Measurements from ENCODE around the gene UNC5A. TPM values are rescaled to one million over a fixed set of nuclear protein-coding genes. Genes with fewer than 3 reads are reported as not detected.

UNC5A gene
- total and polyA plus RNA-seq, 4 donors, result not detected

DNA sequence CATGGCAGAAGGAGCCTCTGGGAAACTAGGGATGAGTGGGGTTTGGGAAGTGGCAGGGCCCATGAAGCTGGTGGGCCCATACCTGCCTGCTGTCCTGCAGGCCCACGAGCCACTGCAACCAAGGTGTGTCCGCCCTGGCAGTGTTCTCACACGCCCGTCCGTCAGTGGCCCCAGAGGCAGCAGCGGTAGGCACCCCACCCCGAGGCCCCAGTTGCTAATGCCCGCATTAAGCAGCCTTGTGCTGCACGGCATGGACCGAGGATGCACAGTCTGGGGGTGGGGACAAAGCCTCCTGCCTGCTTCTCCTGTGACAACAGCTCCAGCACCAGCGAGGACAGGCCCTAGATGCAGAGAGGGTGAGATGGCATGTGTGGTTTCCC is 47.5 kb downstream of the UNC5A start:
- Histone ChIP-seq H3K4me1 (ENCODE audit: control insufficient read depth in 1 of 2, insufficient read depth in 2 of 2, low read length in 2 of 2) (no peaks in the 10 kb centered on the region), H3K36me3 (ENCODE audit: control insufficient read depth in 1 of 2, insufficient read depth in 2 of 2, low read length in 1 of 2) (no peaks in the 10 kb centered on the region), H3K4me3 (ENCODE audit: low read length in 2 of 2) (no peak overlapping the region), H3K27ac (ENCODE audit: low read depth in 1 of 2, low read length in 2 of 2) (no peak overlapping the region), H3K27me3 (ENCODE audit: control insufficient read depth in 1 of 2, insufficient read depth in 2 of 2, low read length in 1 of 2) (no peaks in the 10 kb centered on the region), H3K9me3 (ENCODE audit: control insufficient read depth, low read length) (no peaks in the 10 kb centered on the region)
- no peak for ATAC-seq (ENCODE audit: low FRiP score)
- 76 to 80% methylated on average over 11 of the region's 11 CpGs for WGBS, 2 donors
- intact Hi-C loops (cut with DNase I), result no loop called here
- DNase-seq, result no peak

DNA sequence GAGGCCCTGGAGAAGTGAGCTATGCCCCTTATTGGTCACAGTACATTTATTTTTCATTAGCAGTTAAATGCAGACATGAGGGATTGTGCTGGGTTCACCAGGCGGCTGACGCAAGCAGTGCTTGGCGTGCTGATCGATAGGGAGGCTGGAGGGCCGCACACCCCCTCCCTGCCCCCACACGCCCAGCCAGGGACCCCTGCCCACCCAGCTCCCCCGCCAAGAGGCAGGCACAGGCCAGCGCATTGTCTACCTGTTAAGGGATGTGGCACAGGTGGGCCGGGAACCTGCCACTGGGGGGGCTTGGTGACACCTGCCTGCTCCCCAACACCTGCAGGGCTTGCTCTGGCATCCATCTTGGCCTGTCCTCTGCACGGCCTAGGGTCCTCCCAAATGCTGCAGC is 49.6 kb downstream of the UNC5A start:
- WGBS, 2 donors, result 61 to 75% methylated on average over 8 to 10 of the region's 10 CpGs
- no peaks in the 10 kb centered on the region for H3K27me3 ChIP-seq (ENCODE audit: control insufficient read depth in 1 of 2, insufficient read depth in 2 of 2, low read length in 1 of 2)
- no peaks in the 10 kb centered on the region for H3K4me1 ChIP-seq (ENCODE audit: control insufficient read depth in 1 of 2, insufficient read depth in 2 of 2, low read length in 2 of 2)
- no peak for ATAC-seq (ENCODE audit: low FRiP score)
- no peak overlapping the region for H3K4me3 ChIP-seq (ENCODE audit: low read length in 2 of 2)
- no peaks in the 10 kb centered on the region for H3K36me3 ChIP-seq (ENCODE audit: control insufficient read depth in 1 of 2, insufficient read depth in 2 of 2, low read length in 1 of 2)
- intact Hi-C loops (cut with DNase I), result no loop called here
- H3K27ac ChIP-seq (ENCODE audit: low read depth in 1 of 2, low read length in 2 of 2), result no peak overlapping the region
- DNase-seq, result no peak
- H3K9me3 ChIP-seq (ENCODE audit: control insufficient read depth, low read length), result no peaks in the 10 kb centered on the region

DNA sequence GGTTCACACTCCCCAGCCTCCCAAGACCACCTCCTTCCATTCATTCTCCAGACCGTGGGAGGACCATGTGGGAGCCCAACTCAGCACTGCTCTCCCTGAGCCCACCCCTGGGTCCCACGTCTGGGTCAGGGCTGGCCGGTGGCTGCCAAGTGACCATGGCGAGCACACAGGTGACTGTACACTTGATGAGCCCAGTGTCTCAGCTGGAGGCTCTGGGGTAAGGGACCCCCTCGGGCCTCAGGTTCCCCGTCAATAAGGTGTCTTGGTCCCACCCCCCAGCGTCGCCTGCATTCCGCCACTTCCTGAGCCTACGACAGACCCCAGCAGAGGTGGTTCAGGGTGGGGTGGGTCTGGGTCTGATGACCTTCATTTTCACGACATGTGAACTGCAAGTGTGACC is 50.0 kb downstream of the UNC5A start:
- H3K27ac ChIP-seq (ENCODE audit: low read depth in 1 of 2, low read length in 2 of 2), result no peak overlapping the region
- ATAC-seq (ENCODE audit: low FRiP score) (no peak), DNase-seq (no peak)
- no peaks in the 10 kb centered on the region for H3K27me3 ChIP-seq (ENCODE audit: control insufficient read depth in 1 of 2, insufficient read depth in 2 of 2, low read length in 1 of 2)
- no peaks in the 10 kb centered on the region for H3K9me3 ChIP-seq (ENCODE audit: control insufficient read depth, low read length)
- intact Hi-C loops (cut with DNase I), result no loop called here
- no peaks in the 10 kb centered on the region for H3K36me3 ChIP-seq (ENCODE audit: control insufficient read depth in 1 of 2, insufficient read depth in 2 of 2, low read length in 1 of 2)
- no peak overlapping the region for H3K4me3 ChIP-seq (ENCODE audit: low read length in 2 of 2)
- 65 to 68% methylated on average over 11 of the region's 11 CpGs for WGBS, 2 donors
- H3K4me1 ChIP-seq (ENCODE audit: control insufficient read depth in 1 of 2, insufficient read depth in 2 of 2, low read length in 2 of 2), result no peaks in the 10 kb centered on the region

DNA sequence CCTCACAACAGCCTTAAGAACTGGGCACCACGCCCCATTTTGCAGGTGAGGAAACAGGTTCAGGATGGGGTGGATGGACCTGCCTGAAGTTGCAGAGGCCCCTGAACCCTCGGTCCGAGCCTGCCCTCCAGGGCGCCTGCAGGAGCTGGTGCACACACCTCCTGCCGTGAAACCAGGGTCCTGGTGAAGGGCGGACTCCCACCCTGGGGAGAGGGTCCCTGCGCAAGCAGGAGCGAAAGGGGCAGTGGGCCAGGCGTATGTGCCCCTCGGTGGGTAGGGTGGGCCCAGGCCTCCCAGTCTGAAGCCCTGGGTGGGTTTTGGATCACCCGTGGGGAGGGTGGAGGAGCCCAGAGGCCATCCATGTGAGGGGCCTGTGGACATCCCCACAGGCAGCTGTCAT is 50.9 kb downstream of the UNC5A start:
- H3K9me3 ChIP-seq (ENCODE audit: control insufficient read depth, low read length), result no peaks in the 10 kb centered on the region
- DNase-seq (no peak), ATAC-seq (ENCODE audit: low FRiP score) (no peak)
- intact Hi-C loops (cut with DNase I), result no loop called here
- 85% methylated on average over 11 of the region's 11 CpGs for WGBS, 2 donors
- no peak overlapping the region for H3K4me3 ChIP-seq (ENCODE audit: low read length in 2 of 2)
- no peaks in the 10 kb centered on the region for H3K4me1 ChIP-seq (ENCODE audit: control insufficient read depth in 1 of 2, insufficient read depth in 2 of 2, low read length in 2 of 2)
- H3K27me3 ChIP-seq (ENCODE audit: control insufficient read depth in 1 of 2, insufficient read depth in 2 of 2, low read length in 1 of 2), result no peaks in the 10 kb centered on the region
- no peaks in the 10 kb centered on the region for H3K36me3 ChIP-seq (ENCODE audit: control insufficient read depth in 1 of 2, insufficient read depth in 2 of 2, low read length in 1 of 2)
- no peak overlapping the region for H3K27ac ChIP-seq (ENCODE audit: low read depth in 1 of 2, low read length in 2 of 2)

DNA sequence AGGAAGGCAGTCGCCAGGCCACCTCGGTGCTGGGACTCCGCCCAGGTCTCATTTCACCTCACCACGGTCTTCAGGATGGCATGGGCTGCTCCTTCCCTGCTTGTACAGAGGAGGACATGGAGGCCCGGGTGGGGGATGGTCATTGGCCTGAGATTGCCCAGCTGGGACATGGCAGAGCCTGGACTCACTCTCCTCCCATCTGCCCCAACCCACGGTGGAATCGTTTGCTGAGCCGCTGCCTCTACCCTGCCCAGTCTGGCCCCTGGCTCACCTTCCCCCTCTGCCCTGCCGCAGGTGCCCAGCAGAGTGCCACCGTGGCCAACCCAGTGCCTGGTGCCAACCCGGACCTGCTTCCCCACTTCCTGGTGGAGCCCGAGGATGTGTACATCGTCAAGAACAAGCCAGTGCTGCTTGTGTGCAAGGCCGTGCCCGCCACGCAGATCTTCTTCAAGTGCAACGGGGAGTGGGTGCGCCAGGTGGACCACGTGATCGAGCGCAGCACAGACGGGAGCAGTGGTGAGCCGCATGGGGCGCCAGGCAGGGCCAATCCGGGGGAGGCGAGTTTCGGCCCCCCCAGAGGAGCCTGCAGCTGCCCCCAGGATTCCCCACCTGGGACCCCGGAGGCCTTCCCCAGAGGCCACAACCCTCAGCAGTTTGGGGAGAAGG is 52.1 kb downstream of the UNC5A start:
- ATAC-seq (ENCODE audit: low FRiP score), result peak; percentile 6

DNA sequence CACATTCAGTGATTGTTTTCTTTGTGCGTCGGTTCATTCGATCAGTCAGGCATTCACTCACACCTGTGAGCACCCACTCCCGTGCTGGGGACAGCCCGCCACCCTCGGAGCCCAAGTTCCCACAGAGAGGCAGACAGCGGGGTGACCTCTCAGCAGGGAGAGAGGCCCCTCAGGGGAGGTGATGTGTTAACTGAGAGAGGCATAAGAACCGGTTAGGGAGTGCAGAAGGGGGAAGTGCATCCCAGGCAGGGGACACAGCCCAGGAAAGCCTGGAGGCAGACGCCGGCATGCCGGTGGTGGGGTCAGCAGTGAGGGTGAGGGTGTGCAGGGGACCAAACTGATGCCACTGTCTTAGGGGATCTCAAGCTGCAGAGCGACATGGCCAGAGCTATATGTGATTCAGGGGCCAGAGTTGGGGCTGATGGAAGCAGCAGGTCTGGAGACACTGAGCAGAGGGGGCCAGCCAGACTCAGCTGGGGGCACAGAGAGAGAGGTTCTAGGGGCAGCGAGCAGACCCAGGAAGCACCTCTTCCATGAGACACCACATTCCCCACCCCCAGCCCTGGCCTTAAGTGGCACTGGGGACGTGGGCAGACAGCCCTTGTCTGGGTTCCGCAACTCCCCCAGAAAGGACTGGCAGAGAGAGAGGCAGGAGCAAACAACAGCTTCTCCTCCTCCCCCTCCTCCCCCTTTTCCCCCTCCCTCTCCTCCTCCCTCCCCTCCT is 52.8 kb downstream of the UNC5A start:
- H3K4me3 ChIP-seq (ENCODE audit: low read length in 2 of 2), result no peak overlapping the region
- H3K9me3 ChIP-seq (ENCODE audit: control insufficient read depth, low read length), result no peaks in the 10 kb centered on the region
- no peaks in the 10 kb centered on the region for H3K36me3 ChIP-seq (ENCODE audit: control insufficient read depth in 1 of 2, insufficient read depth in 2 of 2, low read length in 1 of 2)
- WGBS, 2 donors, result 15% methylated on average over 13 to 15 of the region's 15 CpGs
- intact Hi-C loops (cut with DNase I), result no loop called here
- ATAC-seq (ENCODE audit: low FRiP score) (no peak), DNase-seq (no peak)
- H3K27ac ChIP-seq (ENCODE audit: low read depth in 1 of 2, low read length in 2 of 2), result no peak overlapping the region
- H3K27me3 ChIP-seq (ENCODE audit: control insufficient read depth in 1 of 2, insufficient read depth in 2 of 2, low read length in 1 of 2), result no peaks in the 10 kb centered on the region
- no peaks in the 10 kb centered on the region for H3K4me1 ChIP-seq (ENCODE audit: control insufficient read depth in 1 of 2, insufficient read depth in 2 of 2, low read length in 2 of 2)

More for the DNA sequence above, 52.1 kb downstream of the UNC5A start:
- Histone ChIP-seq H3K4me3 (ENCODE audit: low read length in 2 of 2) (no peak overlapping the region), H3K27ac (ENCODE audit: low read depth in 1 of 2, low read length in 2 of 2) (no peak overlapping the region), H3K9me3 (ENCODE audit: control insufficient read depth, low read length) (no peaks in the 10 kb centered on the region), H3K27me3 (ENCODE audit: control insufficient read depth in 1 of 2, insufficient read depth in 2 of 2, low read length in 1 of 2) (no peaks in the 10 kb centered on the region), H3K36me3 (ENCODE audit: control insufficient read depth in 1 of 2, insufficient read depth in 2 of 2, low read length in 1 of 2) (no peaks in the 10 kb centered on the region), H3K4me1 (ENCODE audit: control insufficient read depth in 1 of 2, insufficient read depth in 2 of 2, low read length in 2 of 2) (no peaks in the 10 kb centered on the region)
- intact Hi-C loops (cut with DNase I), result no loop called here
- 59 to 61% methylated on average over 25 to 28 of the region's 28 CpGs for WGBS, 2 donors
- no peak for DNase-seq

DNA sequence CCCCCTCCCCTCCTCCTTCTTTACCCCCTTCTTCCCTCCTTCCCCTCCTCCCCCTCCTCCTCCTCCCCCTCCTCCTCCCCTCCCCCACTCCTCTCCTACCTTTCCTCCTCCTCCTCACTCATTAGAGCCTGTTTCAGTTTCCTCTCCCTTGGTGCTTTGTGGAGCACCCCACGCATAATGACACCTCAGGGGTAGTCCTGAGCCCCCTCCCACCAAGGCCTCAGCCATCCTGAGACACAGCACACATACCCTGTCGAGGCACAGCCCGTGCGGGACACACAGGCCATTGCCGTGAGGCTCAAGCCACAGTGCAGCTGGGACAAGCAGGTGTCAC is 53.4 kb downstream of the UNC5A start:
- no peaks in the 10 kb centered on the region for H3K9me3 ChIP-seq (ENCODE audit: control insufficient read depth, low read length)
- H3K27ac ChIP-seq (ENCODE audit: low read depth in 1 of 2, low read length in 2 of 2), result no peak overlapping the region
- WGBS, 2 donors, result 24 to 33% methylated on average over 4 to 5 of the region's 5 CpGs
- H3K4me1 ChIP-seq (ENCODE audit: control insufficient read depth in 1 of 2, insufficient read depth in 2 of 2, low read length in 2 of 2), result no peaks in the 10 kb centered on the region
- intact Hi-C loops (cut with DNase I), result no loop called here
- H3K4me3 ChIP-seq (ENCODE audit: low read length in 2 of 2), result no peak overlapping the region
- ATAC-seq (ENCODE audit: low FRiP score) (no peak), DNase-seq (no peak)
- H3K27me3 ChIP-seq (ENCODE audit: control insufficient read depth in 1 of 2, insufficient read depth in 2 of 2, low read length in 1 of 2), result no peaks in the 10 kb centered on the region
- no peaks in the 10 kb centered on the region for H3K36me3 ChIP-seq (ENCODE audit: control insufficient read depth in 1 of 2, insufficient read depth in 2 of 2, low read length in 1 of 2)

DNA sequence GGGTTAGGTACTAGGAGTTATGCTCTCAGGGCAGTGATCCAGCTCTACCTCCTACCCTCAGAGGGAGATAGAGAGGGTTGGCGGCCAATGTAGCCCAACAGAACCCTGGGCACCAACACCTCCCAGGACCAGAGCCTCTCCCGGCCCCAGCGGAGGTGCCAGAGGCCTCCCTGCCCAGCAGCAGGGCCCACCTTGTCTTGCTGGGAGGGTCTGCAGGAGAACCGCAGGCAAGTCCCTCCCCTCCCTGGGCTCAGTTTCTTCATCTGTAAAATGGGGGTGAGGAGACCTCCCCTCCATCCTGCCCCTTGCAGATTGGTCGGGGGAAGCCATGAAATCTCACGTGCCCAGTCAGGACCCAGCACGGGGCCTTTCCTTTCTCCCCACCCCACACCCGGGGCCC is 54.4 kb downstream of the UNC5A start:
- Histone ChIP-seq H3K27ac (ENCODE audit: low read depth in 1 of 2, low read length in 2 of 2) (no peak overlapping the region), H3K4me1 (ENCODE audit: control insufficient read depth in 1 of 2, insufficient read depth in 2 of 2, low read length in 2 of 2) (no peaks in the 10 kb centered on the region), H3K36me3 (ENCODE audit: control insufficient read depth in 1 of 2, insufficient read depth in 2 of 2, low read length in 1 of 2) (no peaks in the 10 kb centered on the region), H3K9me3 (ENCODE audit: control insufficient read depth, low read length) (no peaks in the 10 kb centered on the region), H3K4me3 (ENCODE audit: low read length in 2 of 2) (no peak overlapping the region), H3K27me3 (ENCODE audit: control insufficient read depth in 1 of 2, insufficient read depth in 2 of 2, low read length in 1 of 2) (no peaks in the 10 kb centered on the region)
- intact Hi-C loops (cut with DNase I), result no loop called here
- no peak for ATAC-seq (ENCODE audit: low FRiP score)
- DNase-seq, result no peak
- WGBS, 2 donors, result 66 to 81% methylated on average over 8 of the region's 8 CpGs

DNA sequence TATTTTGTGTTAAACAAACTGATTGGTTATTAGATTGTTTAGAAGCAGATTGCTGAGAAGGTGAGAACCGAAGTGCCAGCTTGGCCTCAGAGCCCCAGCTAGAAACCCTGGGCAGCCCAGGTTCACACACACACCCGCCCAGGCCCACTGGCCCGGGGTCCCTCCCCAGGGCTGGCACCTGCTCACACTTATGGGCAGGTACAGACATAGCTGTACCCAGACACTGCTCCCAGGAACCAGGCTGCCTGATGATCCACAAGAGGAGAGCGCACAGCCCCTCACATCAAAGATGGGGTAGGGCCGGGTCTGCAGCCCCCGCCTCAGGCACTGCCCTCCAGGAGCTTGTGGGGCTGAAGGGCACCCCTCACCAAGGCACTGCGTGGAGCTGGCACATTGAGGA is 55.6 kb downstream of the UNC5A start:
- Histone ChIP-seq H3K9me3 (ENCODE audit: control insufficient read depth, low read length) (no peaks in the 10 kb centered on the region), H3K27me3 (ENCODE audit: control insufficient read depth in 1 of 2, insufficient read depth in 2 of 2, low read length in 1 of 2) (no peaks in the 10 kb centered on the region), H3K4me1 (ENCODE audit: control insufficient read depth in 1 of 2, insufficient read depth in 2 of 2, low read length in 2 of 2) (no peaks in the 10 kb centered on the region), H3K27ac (ENCODE audit: low read depth in 1 of 2, low read length in 2 of 2) (no peak overlapping the region), H3K36me3 (ENCODE audit: control insufficient read depth in 1 of 2, insufficient read depth in 2 of 2, low read length in 1 of 2) (no peaks in the 10 kb centered on the region), H3K4me3 (ENCODE audit: low read length in 2 of 2) (no peak overlapping the region)
- no peak for DNase-seq
- intact Hi-C loops (cut with DNase I), result no loop called here
- 73 to 77% methylated on average over 7 of the region's 7 CpGs for WGBS, 2 donors
- ATAC-seq (ENCODE audit: low FRiP score), result no peak

Data from aorta (tissue), 5 donors.